Activated CD8-positive, alpha-beta memory T cell treated with anti-CD3 and anti-CD28 coated beads, Interleukin-2, amount 10 ng/mL, durations not matched to agents 7 days and 5 days (primary cell): ENCODE data around the gene RNU4-1. TPM values are rescaled to one million over a fixed set of nuclear protein-coding genes. Genes with fewer than 3 reads are reported as not detected.
"Not testable (repeated sequence)": the region's sequence is repeated elsewhere in the genome, so short reads cannot be mapped to it uniquely, and the experiment has no call there.

ENCODE experiments used
- ATAC-seq: fragments of 150-1000 bp; cut with Tn5 transposase; one replicate; pipeline ENCODE4 v1.10.0; 2021; ENCODE audit warnings: moderate library complexity
- CTCF ChIA-PET: fragments of 350-600 bp; sonication (Branson Sonifier 250); formaldehyde crosslinking; loops from one replicate; lab custom pipeline; 2021; ENCODE audit warnings: antibody characterized with exemption; lab: Charles Lee
- DNase-seq: peaks from one replicate; pipeline ENCODE4 v3.0.0-alpha.2; 2020
- H3K27ac Mint-ChIP-seq: one replicate; pipeline ENCODE4 v1.8.0; 2021; ENCODE audit warnings: mild to moderate bottlenecking, mixed read lengths
- H3K27me3 Mint-ChIP-seq: one replicate; pipeline ENCODE4 v1.8.0; 2021; ENCODE audit warnings: mixed read lengths
- H3K36me3 Mint-ChIP-seq: one replicate; pipeline ENCODE4 v1.8.0; 2021; ENCODE audit warnings: mild to moderate bottlenecking, mixed read lengths
- H3K4me1 Mint-ChIP-seq: one replicate; pipeline ENCODE4 v1.8.0; 2021; ENCODE audit warnings: mixed read lengths
- H3K4me3 Mint-ChIP-seq: one replicate; pipeline ENCODE4 v1.8.0; 2021; ENCODE audit warnings: mild to moderate bottlenecking, moderate library complexity, mixed read lengths
- H3K9me3 Mint-ChIP-seq: one replicate; pipeline ENCODE4 v1.8.0; 2022; ENCODE audit warnings: low read depth, mixed read lengths
- total RNA-seq, 2 experiments: library from RNA; stranded (reverse); gene quantifications; one replicate each; pipeline ENCODE4 v1.2.3, GENCODE V29; 2021

RNU4-1 gene
- 1,000 to 10,000 TPM in 1 of 2 experiments, 100 to 1,000 TPM in 1; 780 to 2,122 TPM for total RNA-seq

DNA sequence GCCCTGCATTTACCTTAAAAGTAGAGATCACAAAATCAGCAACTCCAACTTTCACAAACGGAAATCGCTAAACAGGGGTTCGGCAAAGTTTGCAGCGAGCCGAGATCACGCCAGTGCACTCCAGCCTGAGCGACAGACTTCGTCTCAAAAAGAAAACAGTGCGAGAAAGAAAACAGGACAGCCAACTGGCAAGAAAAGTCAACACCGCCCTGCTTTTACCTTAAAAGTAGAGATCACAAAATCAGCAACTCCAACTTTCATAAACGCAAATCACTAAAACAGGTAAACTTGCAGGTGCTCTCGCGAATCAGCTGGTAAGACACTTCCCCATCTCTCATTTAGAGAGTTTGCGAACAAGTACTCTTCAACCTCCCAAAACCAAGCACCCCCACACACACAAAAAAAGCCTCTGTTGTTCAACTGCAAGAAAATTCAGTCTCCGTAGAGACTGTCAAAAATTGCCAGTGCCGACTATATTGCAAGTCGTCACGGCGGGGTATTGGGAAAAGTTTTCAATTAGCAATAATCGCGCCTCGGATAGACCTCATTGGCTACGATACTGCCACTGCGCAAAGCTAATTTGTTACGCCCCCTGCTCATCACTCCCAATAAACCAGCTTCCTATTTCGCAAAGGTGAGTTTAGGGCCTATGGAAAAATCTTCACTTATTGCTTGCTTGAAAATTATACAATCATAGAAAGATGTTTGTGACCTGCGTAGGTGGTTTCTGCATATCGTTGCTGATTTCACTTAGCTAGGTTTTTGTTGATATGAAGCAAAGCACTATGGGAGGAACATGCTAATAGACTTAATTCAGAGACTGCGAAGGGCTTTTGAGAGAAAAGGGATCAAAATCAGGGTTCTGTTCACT is at the start of gene RNU4-1:
TSS of gene RNU4-1 (minus strand) at position 577 of the 871 bp plus-strand sequence.
- Mint-ChIP-seq H3K36me3 (no peaks in the 10 kb centered on the region), H3K27ac (no peak within 1 kb of the TSS), H3K27me3 (peaks cover 2% of the 10 kb centered on the region), H3K9me3 (no peaks in the 10 kb centered on the region), H3K4me1 (peaks cover 10% of the 10 kb centered on the region), H3K4me3 (no peak within 1 kb of the TSS)
- CTCF ChIA-PET, result interaction anchor here (0.6 to 4.9 kb wide), 12 partner anchors 10 to 675 kb away, joined by 3 to 44 read pairs (median 4); partner anchors contain the start of genes PXN, RPLP0 and SIRT4
- ATAC-seq, result peak; percentile 45
- peak; percentile 90 for DNase-seq

DNA sequence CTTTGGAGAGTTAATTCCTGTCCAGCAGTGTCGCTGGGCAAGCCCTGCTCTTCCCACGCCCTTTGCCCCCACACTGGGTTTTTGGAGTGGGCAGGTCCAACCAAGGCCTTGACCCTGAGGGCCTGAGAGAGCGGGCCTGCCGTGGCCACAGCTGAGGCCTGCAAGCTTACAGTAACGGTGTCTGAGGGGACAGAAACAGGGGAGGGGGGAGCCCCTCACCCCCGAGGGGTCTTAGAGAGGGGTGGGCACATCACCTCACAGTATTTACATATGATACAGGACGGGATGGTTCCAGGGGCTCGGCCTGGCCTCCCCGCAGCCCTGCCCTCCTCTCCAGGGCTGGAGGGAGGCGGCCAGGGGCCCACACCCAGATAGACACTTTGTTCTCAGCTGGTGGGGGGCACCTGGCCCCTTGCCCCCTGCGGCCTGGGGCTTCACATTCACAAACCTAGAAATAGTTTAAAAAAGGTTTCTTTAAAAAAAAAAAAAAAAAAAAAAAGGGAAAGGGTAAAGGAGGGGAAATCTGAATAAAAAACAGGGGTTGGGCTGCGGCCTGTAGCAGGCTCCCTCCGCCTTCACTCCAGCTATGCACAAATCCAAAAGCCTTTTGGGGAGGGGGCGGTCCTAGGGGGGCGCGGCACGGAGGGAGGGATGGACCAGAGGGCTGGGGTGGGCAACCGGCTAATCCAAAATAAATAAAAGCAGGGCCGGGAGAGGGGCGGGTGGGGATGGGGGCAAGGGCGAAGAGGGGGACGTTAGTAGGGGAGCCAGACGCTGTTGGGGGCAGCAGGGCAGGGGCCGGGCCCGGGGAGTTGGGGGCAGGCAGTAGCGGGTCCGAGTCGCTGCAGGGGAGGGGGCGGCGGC is 49.4 kb upstream of the RNU4-1 start:
- ATAC-seq (no peak), DNase-seq (no peak)
- CTCF ChIA-PET, result no interaction called here
- peaks cover 8% of the 10 kb centered on the region for H3K9me3 Mint-ChIP-seq
- no peaks in the 10 kb centered on the region for H3K4me1 Mint-ChIP-seq
- peaks cover 8% of the 10 kb centered on the region for H3K27me3 Mint-ChIP-seq
- H3K36me3 Mint-ChIP-seq, result peaks cover 5% of the 10 kb centered on the region
- no peak overlapping the region for H3K27ac Mint-ChIP-seq
- no peak overlapping the region for H3K4me3 Mint-ChIP-seq

DNA sequence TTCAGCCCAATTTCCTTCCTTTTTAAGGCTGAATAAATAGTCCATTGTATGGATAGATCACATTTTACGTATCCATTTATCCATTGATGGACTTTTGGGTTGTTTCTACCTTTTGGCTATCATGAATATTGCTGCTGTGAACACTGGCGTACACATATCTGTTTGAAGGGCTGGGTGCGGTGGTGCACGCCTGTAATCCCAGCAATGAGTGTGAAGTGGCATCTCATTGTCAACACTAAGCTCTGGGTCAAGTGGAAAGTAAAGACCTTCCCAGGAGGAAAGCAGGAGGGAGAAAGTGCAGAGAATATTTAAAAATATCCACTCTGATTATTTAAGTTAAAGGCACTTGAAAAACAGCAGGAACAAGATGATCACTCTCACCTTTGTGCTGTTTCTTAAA is 46.2 kb upstream of the RNU4-1 start:
- Mint-ChIP-seq H3K27ac (no peak overlapping the region), H3K4me1 (no peaks in the 10 kb centered on the region), H3K27me3 (peaks cover 8% of the 10 kb centered on the region), H3K4me3 (no peak overlapping the region), H3K9me3 (peaks cover 8% of the 10 kb centered on the region), H3K36me3 (peaks cover 10% of the 10 kb centered on the region)
- ATAC-seq, result no peak
- CTCF ChIA-PET, result interaction anchor here (1.1 kb wide), 1 partner anchor 117 kb away, joined by 3 read pairs; no protein-coding TSS in a partner anchor
- DNase-seq, result no peak

DNA sequence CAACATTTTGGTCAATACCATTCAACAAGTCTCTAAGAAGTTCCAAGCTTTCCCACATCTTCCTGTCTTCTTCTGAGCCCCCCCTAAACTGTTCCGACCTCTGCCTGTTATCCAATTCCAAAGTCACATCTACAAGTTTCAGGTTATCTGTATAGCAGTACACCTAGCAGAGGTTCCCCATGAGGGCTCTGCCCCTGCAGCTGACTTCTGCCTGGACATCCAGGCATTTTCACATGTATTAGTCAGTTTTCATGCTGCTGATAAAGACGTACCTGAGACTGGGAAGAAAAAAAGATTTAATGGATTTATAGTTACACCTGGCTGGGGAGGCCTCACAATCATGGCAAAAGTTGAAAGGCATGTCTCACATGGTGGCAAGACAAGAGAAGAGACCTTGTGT is 44.7 kb upstream of the RNU4-1 start:
- DNase-seq, result no peak
- Mint-ChIP-seq H3K4me1 (no peaks in the 10 kb centered on the region), H3K27ac (no peak overlapping the region), H3K36me3 (peaks cover 10% of the 10 kb centered on the region), H3K9me3 (peaks cover 8% of the 10 kb centered on the region), H3K4me3 (no peak overlapping the region), H3K27me3 (peaks cover 8% of the 10 kb centered on the region)
- ATAC-seq, result no peak
- CTCF ChIA-PET, result interaction anchor here (1.3 kb wide), 1 partner anchor 29 kb away, joined by 3 read pairs; no protein-coding TSS in a partner anchor

DNA sequence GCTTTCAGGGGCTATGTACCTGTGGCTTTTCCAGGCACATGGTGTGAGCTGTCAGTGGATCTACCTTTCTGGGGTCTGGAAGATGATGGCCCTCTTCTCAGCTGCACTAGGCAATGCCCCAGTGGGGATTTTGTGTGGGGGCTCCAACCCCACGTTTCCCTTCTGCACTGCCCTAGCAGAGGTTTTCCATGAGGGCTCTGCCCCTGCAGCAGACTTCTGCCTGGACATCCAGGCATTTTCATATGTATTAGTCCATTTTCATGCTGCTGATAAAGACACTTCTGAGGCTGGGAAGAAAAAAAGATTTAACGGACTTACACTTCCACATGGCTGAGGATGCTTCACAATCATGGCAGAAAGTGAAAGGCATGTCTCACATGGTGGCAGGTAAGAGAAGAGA is 43.4 kb upstream of the RNU4-1 start:
- DNase-seq, H3K27me3 Mint-ChIP-seq, H3K9me3 Mint-ChIP-seq, H3K4me3 Mint-ChIP-seq, H3K4me1 Mint-ChIP-seq, ATAC-seq, H3K27ac Mint-ChIP-seq: not testable (repeated sequence)
- H3K36me3 Mint-ChIP-seq, result peaks cover 10% of the 10 kb centered on the region
- CTCF ChIA-PET, result interaction anchor here (0.6 to 1.2 kb wide), 2 partner anchors 35 to 93 kb away, joined by 3 to 4 read pairs; no protein-coding TSS in a partner anchor

DNA sequence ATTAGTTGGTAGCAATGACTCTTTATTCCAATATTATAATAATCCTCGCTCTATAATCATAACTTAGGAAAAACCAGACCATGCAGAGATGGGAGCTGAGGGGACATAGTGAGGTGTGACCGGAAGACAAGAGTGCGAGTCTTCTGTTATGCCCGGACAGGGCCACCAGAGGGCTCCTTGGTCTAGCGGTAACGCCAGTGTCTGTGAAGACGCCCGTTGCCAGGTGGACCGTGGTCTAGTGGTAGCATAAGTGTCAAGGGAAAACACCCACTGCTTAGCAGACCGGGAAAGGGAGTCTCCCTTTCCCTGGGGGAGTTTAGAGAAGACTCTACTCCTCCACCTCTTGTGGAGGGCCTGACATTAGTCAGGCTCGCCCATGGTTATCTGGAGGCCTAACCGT is 42.4 kb upstream of the RNU4-1 start:
- not testable (repeated sequence) for H3K27ac Mint-ChIP-seq, ATAC-seq, H3K4me3 Mint-ChIP-seq, H3K9me3 Mint-ChIP-seq, H3K4me1 Mint-ChIP-seq, H3K27me3 Mint-ChIP-seq
- CTCF ChIA-PET, result interaction anchor here (0.7 to 1.6 kb wide), 4 partner anchors 8 to 94 kb away, joined by 3 to 4 read pairs (median 4); partner anchors contain the start of genes PLA2G1B, RNU4-1 and SIRT4
- peak; percentile 60 for DNase-seq
- H3K36me3 Mint-ChIP-seq, result peaks cover 10% of the 10 kb centered on the region

DNA sequence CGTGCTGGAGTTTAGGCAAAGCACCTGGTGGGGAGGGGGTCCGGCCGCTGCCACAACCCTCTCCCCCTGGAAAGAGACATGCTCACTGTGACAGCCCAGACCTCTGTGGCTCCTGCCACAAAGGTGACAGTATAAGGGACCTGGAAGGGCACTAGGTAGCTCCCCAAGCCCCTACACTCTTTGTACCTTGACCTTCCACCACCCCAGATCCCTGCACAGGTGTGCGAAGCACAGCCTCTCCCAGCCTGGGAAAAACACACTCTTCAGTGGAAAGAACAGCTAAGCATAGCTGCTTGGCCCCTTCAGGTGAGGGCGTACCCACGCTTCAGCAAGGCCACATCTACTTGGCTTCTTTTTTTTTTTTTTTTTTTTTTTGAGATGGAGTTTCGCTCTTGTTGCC is 39.5 kb upstream of the RNU4-1 start:
- H3K4me3 Mint-ChIP-seq, result no peak overlapping the region
- no peak overlapping the region for H3K27ac Mint-ChIP-seq
- ATAC-seq (no peak), DNase-seq (no peak)
- no peaks in the 10 kb centered on the region for H3K4me1 Mint-ChIP-seq
- H3K36me3 Mint-ChIP-seq, result peaks cover 6% of the 10 kb centered on the region
- H3K9me3 Mint-ChIP-seq, result peaks cover 2% of the 10 kb centered on the region
- H3K27me3 Mint-ChIP-seq, result peaks cover under 1% of the 10 kb centered on the region
- CTCF ChIA-PET, result interaction anchor here (1.1 kb wide), 1 partner anchor 15 kb away, joined by 3 read pairs; no protein-coding TSS in a partner anchor

DNA sequence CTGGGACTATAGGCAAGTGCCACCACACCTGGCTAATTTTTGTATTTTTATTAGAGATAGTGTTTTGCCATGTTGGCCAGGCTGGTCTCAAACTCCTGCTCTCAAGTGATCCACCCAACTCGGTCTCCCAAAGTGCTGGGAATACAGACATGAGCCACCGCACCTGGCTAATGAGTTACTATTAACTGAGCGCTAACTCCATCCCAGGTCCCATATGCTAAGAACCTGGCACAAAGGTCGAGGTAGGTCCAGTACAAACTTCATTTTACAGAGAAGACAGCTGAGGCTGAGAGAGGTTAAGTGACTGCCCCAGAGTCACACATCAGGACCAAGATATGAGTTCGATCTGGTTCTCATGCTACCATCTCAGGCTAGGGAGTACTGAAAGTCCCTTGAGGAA is 39.0 kb upstream of the RNU4-1 start:
- H3K36me3 Mint-ChIP-seq, result peaks cover 3% of the 10 kb centered on the region
- H3K4me3 Mint-ChIP-seq, result no peak overlapping the region
- ATAC-seq, result no peak
- no peak for DNase-seq
- CTCF ChIA-PET, result no interaction called here
- H3K27me3 Mint-ChIP-seq, result no peaks in the 10 kb centered on the region
- H3K27ac Mint-ChIP-seq, result no peak overlapping the region
- H3K9me3 Mint-ChIP-seq, result no peaks in the 10 kb centered on the region
- no peaks in the 10 kb centered on the region for H3K4me1 Mint-ChIP-seq

DNA sequence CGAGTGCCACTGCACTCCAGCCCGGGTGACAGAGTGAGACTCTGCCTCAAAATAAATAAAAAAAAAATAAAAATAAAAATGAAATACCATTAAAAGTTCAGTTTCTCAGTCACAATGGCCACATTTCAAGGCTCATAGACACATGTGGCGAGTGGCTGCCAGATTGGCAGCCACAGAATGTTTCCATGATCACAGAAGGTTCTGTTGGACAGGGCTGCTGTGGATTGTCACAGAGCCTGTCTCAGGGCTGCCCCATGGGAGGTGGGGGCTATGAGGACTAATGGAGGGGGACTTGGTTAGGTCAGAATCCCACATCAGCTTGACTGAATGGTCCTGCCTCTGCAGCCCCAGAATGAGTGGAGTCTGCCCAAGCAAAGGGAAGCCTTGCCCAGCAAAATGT is 38.4 kb upstream of the RNU4-1 start:
- no peaks in the 10 kb centered on the region for H3K36me3 Mint-ChIP-seq
- no peaks in the 10 kb centered on the region for H3K9me3 Mint-ChIP-seq
- no peak for DNase-seq
- H3K27ac Mint-ChIP-seq, result no peak overlapping the region
- ATAC-seq, result no peak
- CTCF ChIA-PET, result no interaction called here
- H3K4me1 Mint-ChIP-seq, result no peaks in the 10 kb centered on the region
- H3K27me3 Mint-ChIP-seq, result no peaks in the 10 kb centered on the region
- no peak overlapping the region for H3K4me3 Mint-ChIP-seq

DNA sequence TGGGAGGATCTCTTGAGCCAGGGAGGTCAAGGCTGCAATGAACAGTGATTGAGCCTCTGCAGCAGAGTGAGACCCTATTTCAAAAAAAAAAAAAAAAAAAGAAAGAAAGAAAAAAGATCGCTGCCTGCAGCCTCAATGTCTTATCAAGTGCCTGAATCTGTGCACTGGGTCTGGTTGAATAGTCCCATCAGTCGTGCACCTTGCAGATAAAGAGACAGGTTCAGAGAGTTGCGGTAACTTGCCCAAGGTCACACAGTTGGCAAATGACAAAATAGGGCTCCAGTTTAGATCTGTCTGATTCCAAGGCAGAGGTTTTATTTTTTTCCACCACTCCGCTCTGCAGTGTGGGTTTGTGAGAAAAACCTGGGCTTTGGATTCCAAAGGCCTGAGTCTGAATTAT is 35.2 kb upstream of the RNU4-1 start:
- Mint-ChIP-seq H3K9me3 (no peaks in the 10 kb centered on the region), H3K27ac (no peak overlapping the region), H3K4me1 (peaks cover 9% of the 10 kb centered on the region), H3K4me3 (no peak overlapping the region), H3K27me3 (peaks cover 8% of the 10 kb centered on the region), H3K36me3 (no peaks in the 10 kb centered on the region)
- CTCF ChIA-PET, result no interaction called here
- ATAC-seq, result no peak
- DNase-seq, result no peak

DNA sequence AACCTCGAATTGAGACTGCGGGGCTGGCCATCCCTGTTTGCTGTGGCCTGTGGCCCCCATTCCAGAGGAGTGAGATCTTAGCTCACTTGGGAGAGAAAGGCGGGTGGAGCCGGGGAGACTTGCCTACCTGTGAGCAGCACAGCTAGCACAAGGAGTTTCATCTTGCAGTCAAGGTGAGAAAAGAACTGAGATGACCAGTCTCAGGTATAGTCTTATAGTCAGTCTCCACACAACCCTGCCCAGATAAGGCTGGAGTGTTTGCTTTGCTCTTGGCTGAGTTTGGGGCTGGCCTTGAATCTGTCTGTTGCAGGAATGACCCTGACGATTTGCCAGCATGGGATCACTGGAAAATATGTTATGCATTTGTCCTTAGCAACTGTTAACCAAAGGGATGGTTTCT is 34.6 kb upstream of the RNU4-1 start, which contains the start of gene PLA2G1B:
TSS of gene PLA2G1B (minus strand) at position 187 of the 400 bp plus-strand sequence. CDS start at position 161, 26 bp downstream.
- Mint-ChIP-seq H3K27ac (no peak within 1 kb of the TSS), H3K36me3 (no peaks in the 10 kb centered on the region), H3K4me3 (no peak within 1 kb of the TSS), H3K27me3 (peaks cover 8% of the 10 kb centered on the region), H3K4me1 (peaks cover 9% of the 10 kb centered on the region), H3K9me3 (no peaks in the 10 kb centered on the region)
- CTCF ChIA-PET, result interaction anchor here (0.6 to 2.0 kb wide), 9 partner anchors 8 to 322 kb away, joined by 3 to 9 read pairs (median 4); no protein-coding TSS in a partner anchor
- ATAC-seq (no peak), DNase-seq (no peak)

DNA sequence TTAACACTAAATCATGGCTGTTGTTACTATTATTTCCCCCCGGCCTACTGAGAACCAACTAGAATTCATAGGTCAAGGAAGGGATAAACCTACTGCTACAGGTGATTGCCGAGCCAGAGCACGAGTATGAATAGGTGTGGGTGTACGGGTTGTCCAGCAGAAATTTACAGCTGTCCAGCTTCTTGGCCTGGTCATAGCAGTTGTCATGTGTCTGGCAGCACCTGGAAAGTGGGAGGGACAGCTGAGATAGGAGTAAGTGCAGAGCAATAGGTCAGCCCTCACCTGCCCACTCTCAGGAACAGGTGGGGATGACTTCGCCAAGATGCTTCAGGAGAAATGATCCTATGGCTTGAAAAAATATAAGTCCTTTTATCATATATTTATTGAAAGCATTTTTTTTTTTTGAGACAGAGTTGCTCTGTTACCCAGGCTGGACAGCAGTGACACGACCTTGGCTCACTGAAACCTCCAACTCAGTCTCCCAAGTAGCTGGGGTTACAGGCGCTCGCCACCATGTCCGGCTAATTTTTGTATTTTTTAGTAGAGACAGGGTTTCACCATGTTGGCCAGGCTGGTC is 31.9 kb upstream of the RNU4-1 start:
- H3K4me3 Mint-ChIP-seq, result peak overlapping the region; percentile 81
- ATAC-seq (no peak), DNase-seq (no peak)
- CTCF ChIA-PET, result interaction anchor here (0.7 to 2.4 kb wide), 7 partner anchors 8 to 324 kb away, joined by 3 to 7 read pairs (median 4); partner anchors contain the start of gene SIRT4
- peaks cover 8% of the 10 kb centered on the region for H3K27me3 Mint-ChIP-seq
- no peaks in the 10 kb centered on the region for H3K9me3 Mint-ChIP-seq
- H3K36me3 Mint-ChIP-seq, result no peaks in the 10 kb centered on the region
- H3K4me1 Mint-ChIP-seq, result peaks cover 9% of the 10 kb centered on the region
- H3K27ac Mint-ChIP-seq, result no peak overlapping the region
